Stimulated activated CD8-positive, alpha-beta memory T cell treated with anti-CD3 and anti-CD28 coated beads, Interleukin-7, amount 100 ng/mL, for 24 hours (primary cell): Measurements from ENCODE around the gene ZDHHC11B.
"Not testable (repeated sequence)": the region's sequence is repeated elsewhere in the genome, so short reads cannot be mapped to it uniquely, and the experiment has no call there.

Experiments
- DNase-seq: peaks from one replicate; pipeline ENCODE4 v3.0.0-alpha.2; 2020; ENCODE audit warnings: low read depth

ZDHHC11B gene

GRCh38 chr5:783881-784427 is 575 bp downstream of the ZDHHC11B start:
- DNase-seq: not testable (repeated sequence)

- DNase-seq: not testable (repeated sequence)
These were observed 1.3 kb downstream of the ZDHHC11B start for GRCh38 chr5:783049-783802.

DNA sequence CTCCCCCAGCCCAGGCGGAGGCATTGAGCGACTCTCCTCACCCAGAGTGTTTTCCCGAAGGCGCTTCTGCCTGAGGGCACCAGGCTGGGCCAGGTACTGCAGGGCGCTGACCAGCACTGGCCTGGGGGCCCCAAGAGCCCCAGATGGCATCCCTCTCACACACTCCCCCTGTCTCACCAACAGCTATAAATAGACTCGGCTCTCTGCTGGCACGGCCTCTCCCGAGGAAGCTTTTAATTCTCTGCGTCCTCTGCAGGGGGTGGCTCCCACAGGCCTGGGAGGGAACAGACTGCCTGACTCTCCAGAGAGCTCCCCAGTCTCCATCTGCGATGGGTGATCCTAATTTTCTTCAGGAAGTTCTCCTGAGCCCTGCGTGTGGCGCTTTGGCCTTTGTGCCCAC is 2.2 kb downstream of the ZDHHC11B start:
- DNase-seq: not testable (repeated sequence)

GRCh38 chr5:780571-780970 is 4.0 kb downstream of the ZDHHC11B start:
- DNase-seq: not testable (repeated sequence)

DNA sequence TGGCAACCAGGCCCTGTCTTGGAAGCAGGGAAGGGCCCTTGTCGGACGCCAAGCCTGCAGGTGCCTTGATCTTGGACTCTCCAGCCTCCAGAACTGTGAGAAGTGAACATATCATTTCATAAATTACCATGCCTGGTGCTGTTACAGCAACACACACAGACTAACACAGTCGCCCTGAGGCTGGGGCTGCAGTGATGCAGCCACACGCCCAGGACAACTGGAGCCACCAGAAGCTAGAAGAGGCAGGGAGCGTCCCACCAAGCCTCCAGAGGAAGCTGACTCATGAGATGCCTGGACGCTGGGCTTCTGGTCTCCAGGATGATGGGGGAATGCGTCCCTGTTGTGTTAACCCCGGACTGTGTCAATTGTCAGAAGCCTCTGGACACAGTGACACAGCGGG is 5.6 kb downstream of the ZDHHC11B start:
- DNase-seq: not testable (repeated sequence)

- DNase-seq: not testable (repeated sequence)
These were observed 6.1 kb downstream of the ZDHHC11B start for GRCh38 chr5:778421-778820.

DNA sequence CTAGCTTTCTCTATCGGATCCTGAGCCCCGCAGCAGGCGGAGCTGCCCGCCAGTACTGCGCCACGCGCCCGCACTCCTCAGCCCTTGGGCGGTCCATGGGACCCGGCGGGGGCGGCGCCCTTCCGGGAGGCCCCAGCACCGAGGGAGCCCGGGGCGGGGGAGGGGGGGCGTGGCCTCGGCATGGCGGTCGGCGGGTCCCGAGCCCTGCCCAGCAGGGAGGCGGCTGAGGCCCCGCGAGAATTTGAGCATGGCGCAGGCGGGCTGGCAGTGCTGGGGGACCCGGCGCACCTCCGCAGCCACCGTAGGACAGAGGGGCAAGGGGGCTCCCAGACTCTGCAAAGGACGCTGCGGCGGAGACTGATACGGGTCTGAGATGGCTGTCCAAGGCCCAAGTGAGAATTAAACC is 6.8 kb downstream of the ZDHHC11B start:
- no peak for DNase-seq

DNA sequence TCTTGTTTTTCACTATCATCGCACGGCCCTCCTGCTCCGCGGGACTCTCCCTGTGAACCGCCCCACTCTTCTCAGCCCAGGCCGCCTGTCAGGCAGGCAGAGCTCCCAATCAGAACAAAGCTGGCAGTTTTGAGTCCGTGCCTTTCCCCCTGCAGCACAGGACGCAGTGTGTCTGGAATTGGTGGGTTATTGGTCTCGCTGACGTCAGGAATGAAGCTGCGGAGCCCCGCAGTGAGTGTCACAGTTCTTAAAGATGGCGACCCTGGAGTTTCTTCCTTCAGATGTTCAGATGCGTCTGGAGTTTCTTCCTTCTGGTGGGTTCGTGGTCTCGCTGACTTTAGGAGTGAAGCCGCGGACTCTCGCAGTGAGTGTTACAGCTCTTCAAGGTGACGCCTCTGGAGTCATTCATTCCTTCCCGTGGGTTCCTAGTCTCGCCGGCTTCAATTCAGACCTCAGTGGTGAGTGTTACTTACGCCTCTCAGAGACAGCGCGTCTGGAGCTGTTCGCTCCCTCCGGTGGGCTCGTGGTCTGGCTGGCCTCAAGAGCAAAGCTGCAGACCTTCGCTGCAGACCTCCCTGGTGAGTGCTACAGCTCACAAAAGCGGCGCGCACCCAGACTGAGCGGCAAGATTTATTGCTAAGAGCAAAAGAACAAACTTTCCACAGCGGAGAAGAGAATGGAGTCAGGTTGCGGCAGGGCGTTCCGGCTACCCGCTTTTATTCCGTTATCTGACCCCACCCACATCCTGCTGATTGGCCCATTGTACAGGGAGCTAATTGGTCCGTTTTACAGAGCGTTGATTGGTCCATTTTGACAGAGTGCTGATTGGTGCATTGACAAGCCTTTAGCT is 7.4 kb downstream of the ZDHHC11B start:
- DNase-seq: no peak

DNA sequence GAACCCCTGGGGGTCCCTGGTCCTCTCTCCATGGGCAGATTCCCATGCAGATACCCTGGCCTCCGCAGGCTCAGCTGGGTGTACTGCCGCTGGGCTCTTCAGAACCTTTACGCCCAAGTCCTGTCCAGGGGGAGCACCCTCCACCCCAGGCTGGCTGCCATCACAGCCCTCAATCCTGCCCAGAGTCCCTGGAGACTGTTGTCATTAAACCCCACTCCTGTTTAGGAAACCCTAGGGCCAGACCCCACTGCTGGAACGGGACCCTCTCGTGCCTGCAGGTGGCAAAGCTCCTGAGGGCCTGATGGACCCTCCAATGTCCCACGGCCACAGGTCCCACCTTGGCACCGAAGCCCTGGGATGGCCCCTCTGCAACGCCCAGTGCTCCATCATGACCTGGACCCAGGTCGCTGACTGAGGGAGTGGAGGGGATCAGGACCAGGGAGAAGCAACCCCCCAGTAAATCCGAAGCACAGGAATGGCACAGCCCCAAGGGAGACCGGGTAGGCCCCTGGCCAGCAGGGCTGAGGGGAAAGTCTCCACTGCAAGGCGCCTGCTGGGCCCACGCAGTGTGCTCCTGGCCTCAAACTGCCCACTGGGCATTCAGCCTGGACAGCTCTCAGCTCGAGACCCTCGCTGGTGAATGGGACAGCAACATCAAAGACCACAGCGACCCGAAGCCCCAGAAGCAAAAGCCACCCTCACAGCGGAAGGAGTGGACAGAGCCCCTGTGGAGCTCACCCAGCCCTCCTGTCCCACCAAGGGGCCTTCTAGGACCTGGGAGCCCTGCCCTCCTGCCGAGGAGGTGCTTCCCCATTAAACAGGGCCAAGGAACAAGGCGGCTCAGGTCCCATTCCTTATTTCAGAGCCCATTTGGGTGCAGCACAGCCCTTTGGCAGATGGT is 8.3 kb downstream of the ZDHHC11B start:
- DNase-seq: no peak

- not testable (repeated sequence) for DNase-seq
These were observed 9.0 kb downstream of the ZDHHC11B start for GRCh38 chr5:775595-775960.

DNA sequence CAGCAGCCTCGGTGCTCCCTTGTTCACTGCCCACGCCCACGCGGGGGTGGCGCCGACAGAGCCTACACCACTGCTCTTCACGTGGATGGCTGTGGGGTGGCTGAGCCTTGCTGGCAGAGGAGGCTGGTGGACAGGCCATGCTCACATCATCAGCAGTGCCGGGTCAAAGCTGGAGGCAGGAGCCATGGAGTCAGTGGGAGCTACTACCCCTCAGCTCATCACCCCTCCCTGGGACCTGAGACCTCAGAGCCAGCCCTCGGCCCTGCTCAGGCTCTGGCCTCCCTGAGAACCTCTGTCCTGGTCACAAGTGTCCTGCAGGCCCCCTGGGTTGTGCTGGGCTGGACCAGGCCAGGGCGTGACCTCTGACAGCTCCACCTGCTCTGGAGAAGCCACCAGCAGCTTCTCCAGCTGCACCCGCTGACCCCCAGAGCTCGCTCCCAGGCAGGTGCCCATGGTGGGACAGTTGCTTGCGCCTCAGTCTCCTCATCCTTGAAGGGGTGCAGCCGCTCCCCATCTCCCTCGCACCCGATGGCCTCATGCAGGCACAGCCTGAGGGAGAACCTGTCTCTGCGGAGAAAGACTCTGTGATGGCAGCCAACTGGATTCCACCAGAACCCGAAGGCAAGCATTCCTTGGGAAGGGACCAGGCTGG is 9.5 kb downstream of the ZDHHC11B start:
- not testable (repeated sequence) for DNase-seq

DNA sequence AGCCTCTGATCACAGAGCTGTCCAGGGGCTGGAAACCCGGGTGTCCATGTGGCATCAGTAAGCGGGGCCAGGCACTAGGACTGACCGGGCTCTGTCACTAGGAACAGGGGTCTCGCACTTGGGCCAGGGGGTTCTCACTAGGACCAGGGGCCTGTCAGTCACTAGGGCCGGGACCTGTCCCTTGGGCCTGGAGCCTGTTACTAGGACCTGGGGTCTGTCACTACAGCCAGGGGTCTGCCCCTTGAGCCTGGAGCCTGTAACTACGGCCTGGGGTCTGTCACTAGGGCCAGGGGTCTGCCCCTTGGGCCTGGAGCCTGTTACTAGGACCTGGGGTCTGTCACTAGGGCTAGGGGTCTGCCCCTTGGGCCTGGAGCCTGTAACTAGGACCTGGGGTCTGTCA is 10.2 kb downstream of the ZDHHC11B start:
- not testable (repeated sequence) for DNase-seq

DNA sequence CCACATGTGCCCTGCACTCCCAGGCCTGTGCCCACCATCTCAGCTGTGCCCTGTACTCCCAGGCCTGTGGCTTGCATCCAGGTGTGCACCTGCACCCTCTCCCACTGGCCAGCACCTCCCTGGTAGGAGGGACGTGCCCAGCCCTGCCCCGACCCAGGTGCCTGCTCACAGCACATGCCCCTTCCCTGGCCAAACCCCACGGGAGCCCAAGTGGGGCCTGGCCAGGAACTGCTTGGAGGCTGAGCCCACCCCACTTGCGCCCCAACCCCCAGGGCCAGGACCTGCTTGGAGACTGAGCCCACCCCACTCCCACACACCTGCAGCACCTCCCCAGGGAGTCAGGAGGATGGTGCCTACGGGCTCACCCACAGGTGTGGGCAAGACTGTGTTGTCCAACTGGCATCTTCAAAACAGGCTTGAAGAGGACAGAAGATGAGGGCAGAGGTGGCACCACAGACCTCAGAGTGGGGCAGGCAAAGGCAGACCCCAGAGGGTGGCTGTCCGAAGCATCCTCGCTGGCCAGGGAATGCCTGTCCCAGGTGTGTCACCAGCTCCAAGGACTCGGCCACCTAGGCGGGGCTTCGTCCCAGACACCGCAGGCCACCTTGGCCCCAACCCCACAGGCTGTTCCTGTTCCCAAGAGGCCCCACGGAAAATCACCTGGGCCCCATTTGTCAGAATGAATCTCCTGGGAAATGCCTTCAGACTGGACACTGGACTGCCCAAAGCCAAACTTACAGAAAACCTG is 10.8 kb downstream of the ZDHHC11B start:
- DNase-seq: no peak

- DNase-seq: not testable (repeated sequence)
These were observed 11.6 kb downstream of the ZDHHC11B start for GRCh38 chr5:772931-773330.

DNA sequence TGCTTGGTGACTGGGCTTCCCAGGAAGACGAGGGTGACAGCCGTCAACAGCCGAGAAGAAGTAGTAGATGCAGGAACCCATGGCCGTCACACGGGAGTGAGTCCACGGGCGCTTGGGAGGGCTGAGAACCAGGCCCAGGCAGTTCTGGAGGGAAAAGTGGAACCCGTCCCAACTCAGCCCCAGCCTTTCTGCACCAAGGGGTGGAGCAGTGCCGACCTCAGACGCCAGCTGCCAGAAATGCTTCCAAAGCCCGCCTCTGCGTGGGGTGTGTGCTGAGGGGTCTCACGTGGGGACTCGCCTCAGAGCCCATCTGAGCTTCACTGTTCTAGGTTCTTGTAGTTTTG is 12.0 kb downstream of the ZDHHC11B start:
- not testable (repeated sequence) for DNase-seq

- not testable (repeated sequence) for DNase-seq
These were observed 12.5 kb downstream of the ZDHHC11B start for GRCh38 chr5:771841-772546.

DNA sequence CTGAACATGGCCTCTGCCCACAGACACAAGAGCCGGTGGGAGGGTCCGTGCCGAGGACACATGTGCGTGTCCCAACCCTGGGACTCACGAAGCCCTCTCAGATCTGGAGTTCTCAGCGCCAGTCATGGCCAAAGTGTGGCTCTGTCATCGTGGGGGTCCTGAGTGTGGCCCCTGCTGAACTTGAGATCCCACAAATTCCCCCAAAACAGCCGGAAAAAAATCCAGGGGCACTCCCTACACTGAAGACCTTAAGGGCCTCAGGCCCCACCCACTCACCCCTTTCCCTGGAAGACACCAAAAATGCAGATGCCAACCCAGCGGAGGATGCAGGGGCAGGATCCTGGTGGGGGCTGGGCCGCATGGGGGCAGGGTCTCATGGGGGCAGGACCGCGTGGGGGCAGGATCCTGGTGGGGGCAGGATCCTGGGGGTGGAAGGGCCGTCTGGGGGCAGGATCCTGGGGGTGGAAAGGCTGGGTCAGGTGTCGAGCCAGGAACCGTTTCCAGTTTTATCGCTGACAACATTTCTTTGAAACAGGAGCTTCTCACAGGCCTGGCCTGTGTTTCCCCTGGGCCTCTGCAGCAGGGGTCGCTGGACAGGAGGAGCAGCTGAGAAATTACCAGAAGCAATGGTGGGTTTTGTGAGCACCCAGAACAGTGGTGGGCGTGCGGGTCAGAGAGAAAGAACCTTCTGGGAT is 13.3 kb downstream of the ZDHHC11B start:
- DNase-seq: not testable (repeated sequence)

DNA sequence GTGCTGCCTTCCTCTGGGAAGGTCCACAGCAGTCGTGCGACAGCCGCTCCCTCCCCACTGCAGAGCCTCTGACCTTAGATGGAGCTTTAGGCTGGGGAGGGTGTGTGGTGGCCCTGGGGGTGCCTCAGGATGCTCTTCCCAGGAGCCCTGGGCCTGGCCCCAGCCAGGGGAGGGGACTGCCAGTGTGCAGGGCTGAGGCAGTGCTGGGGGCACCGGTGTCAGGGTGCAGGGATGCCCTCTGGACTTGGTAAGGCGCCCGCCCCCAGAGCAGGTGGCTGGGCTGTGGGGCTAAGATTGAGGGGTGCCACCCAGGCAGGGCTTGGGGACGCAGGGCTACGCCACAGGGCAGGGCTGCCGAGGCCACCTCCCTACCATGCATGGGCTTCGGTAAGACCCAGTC is 13.9 kb downstream of the ZDHHC11B start:
- DNase-seq: not testable (repeated sequence)

- DNase-seq: not testable (repeated sequence)
These were observed 14.9 kb downstream of the ZDHHC11B start for GRCh38 chr5:769485-770145.
